Head of caudate nucleus (tissue), 42 donors: ENCODE measurements around the gene MOK.

Source experiments
- DNase-seq, 42 donors: peaks; one replicate each; pipeline versions ENCODE4 v3.0.0 to v3.0.0-alpha.2; 2020 to 2021; ENCODE audit warnings: mixed read lengths in 7 of 42
- intact Hi-C: fragments of 100-400 bp; cut with DNase I; formaldehyde crosslinking; loops from one replicate; pipeline ENCODE4 v1.15.0; 2022

Gene MOK

GRCh38 chr14:102297436-102298170 lies 7.4 kb downstream of the MOK start:
- intact Hi-C loops: no loop called here
- peak in 1 of 42 donors; percentile 3 for DNase-seq

GRCh38 chr14:102295270-102295669 lies 9.7 kb downstream of the MOK start:
- no peak for DNase-seq

GRCh38 chr14:102293781-102294180 lies 11.2 kb downstream of the MOK start:
- intact Hi-C loops: no loop called here
- no peak for DNase-seq

More at GRCh38 chr14:102295270-102295669, 9.7 kb downstream of the MOK start:
- intact Hi-C loops: no loop called here

GRCh38 chr14:102292441-102292840 lies 12.5 kb downstream of the MOK start:
- intact Hi-C loops: no loop called here
- no peak for DNase-seq

GRCh38 chr14:102288139-102288538 lies 16.8 kb downstream of the MOK start:
- intact Hi-C loops: no loop called here
- no peak for DNase-seq

GRCh38 chr14:102285106-102285505 lies 19.9 kb downstream of the MOK start:
- DNase-seq: no peak
- intact Hi-C loops: no loop called here

GRCh38 chr14:102283631-102284129 lies 21.3 kb downstream of the MOK start:
- intact Hi-C loops: no loop called here
- DNase-seq: no peak

- intact Hi-C loops: no loop called here
- DNase-seq: no peak
Observed at GRCh38 chr14:102282751-102283465, 22.1 kb downstream of the MOK start.

- intact Hi-C loops: no loop called here
- DNase-seq: no peak
Observed at GRCh38 chr14:102280376-102280962, 24.5 kb downstream of the MOK start.

GRCh38 chr14:102279688-102280348 lies 25.1 kb downstream of the MOK start:
- DNase-seq: peak in 19 of 42 donors; percentile 8 to 62 (median 34)
- intact Hi-C loops: no loop called here

- intact Hi-C loops: no loop called here
- DNase-seq: no peak
Observed at GRCh38 chr14:102279282-102279681, 25.7 kb downstream of the MOK start.

GRCh38 chr14:102278631-102278935 lies 26.4 kb downstream of the MOK start:
- intact Hi-C loops: no loop called here
- DNase-seq: no peak

- intact Hi-C loops: no loop called here
- no peak for DNase-seq
Observed at GRCh38 chr14:102277874-102278630, 26.9 kb downstream of the MOK start.

- intact Hi-C loops: no loop called here
- DNase-seq: no peak
Observed at GRCh38 chr14:102275866-102276265, 29.1 kb downstream of the MOK start.

GRCh38 chr14:102272392-102272791 lies 32.6 kb downstream of the MOK start:
- DNase-seq: no peak
- intact Hi-C loops: no loop called here

GRCh38 chr14:102264775-102265174 lies 40.2 kb downstream of the MOK start:
- no peak for DNase-seq
- intact Hi-C loops: no loop called here

GRCh38 chr14:102264355-102264754 lies 40.6 kb downstream of the MOK start:
- intact Hi-C loops: no loop called here
- no peak for DNase-seq

GRCh38 chr14:102262929-102263462 lies 42.0 kb downstream of the MOK start:
- intact Hi-C loops: no loop called here
- peak in 21 of 42 donors; percentile 4 to 62 (median 25) for DNase-seq

GRCh38 chr14:102258136-102258535 lies 46.8 kb downstream of the MOK start:
- DNase-seq: no peak
- intact Hi-C loops: no loop called here
